ENCODE measurements around the gene NR5A1. TPM values are rescaled to one million over a fixed set of nuclear protein-coding genes. Genes with fewer than 3 reads are reported as not detected.

NR5A1 gene
- total RNA-seq, 6 experiments from 2014 or later = not detected

DNA sequence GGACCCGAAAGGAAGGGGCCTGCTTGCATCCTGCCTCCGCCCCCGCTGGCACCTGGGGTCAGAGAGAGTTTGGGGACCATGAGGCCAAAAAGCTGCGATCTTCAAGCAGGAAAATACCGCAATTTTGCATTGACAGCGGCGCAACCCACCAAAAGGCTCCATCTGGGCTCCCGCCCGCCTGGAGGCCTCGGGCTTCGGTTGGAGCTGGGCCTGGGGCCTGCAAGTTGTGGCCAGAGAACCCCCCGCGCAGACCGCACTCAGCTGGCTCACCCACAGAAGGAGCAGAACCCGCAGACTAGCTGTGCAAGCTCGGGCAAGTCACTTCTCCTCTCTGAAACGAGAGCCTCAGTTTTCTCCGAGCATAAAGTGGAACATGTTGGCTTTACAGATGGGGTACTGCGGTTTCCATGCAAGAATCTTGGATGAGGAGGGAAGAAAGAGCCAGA lies 1.3 kb downstream of the NR5A1 start:
- TF ChIP-seq, protein P1, sequence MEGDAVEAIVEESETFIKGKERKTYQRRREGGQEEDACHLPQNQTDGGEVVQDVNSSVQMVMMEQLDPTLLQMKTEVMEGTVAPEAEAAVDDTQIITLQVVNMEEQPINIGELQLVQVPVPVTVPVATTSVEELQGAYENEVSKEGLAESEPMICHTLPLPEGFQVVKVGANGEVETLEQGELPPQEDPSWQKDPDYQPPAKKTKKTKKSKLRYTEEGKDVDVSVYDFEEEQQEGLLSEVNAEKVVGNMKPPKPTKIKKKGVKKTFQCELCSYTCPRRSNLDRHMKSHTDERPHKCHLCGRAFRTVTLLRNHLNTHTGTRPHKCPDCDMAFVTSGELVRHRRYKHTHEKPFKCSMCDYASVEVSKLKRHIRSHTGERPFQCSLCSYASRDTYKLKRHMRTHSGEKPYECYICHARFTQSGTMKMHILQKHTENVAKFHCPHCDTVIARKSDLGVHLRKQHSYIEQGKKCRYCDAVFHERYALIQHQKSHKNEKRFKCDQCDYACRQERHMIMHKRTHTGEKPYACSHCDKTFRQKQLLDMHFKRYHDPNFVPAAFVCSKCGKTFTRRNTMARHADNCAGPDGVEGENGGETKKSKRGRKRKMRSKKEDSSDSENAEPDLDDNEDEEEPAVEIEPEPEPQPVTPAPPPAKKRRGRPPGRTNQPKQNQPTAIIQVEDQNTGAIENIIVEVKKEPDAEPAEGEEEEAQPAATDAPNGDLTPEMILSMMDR (IDR thresholded peaks at IDR 0.05) = no peak
- Mint-ChIP-seq H3K4me1 (ENCODE audit: low read depth) (peaks cover 7% of the 10 kb centered on the region), H3K4me3 (no peak overlapping the region), H3K36me3 (ENCODE audit: low read depth) (peaks cover 5% of the 10 kb centered on the region), H3K27ac (no peak overlapping the region), H3K27me3 (ENCODE audit: insufficient read depth) (peaks cover 36% of the 10 kb centered on the region), H3K9me3 (no peaks in the 10 kb centered on the region)
- no peak for DNase-seq

DNA sequence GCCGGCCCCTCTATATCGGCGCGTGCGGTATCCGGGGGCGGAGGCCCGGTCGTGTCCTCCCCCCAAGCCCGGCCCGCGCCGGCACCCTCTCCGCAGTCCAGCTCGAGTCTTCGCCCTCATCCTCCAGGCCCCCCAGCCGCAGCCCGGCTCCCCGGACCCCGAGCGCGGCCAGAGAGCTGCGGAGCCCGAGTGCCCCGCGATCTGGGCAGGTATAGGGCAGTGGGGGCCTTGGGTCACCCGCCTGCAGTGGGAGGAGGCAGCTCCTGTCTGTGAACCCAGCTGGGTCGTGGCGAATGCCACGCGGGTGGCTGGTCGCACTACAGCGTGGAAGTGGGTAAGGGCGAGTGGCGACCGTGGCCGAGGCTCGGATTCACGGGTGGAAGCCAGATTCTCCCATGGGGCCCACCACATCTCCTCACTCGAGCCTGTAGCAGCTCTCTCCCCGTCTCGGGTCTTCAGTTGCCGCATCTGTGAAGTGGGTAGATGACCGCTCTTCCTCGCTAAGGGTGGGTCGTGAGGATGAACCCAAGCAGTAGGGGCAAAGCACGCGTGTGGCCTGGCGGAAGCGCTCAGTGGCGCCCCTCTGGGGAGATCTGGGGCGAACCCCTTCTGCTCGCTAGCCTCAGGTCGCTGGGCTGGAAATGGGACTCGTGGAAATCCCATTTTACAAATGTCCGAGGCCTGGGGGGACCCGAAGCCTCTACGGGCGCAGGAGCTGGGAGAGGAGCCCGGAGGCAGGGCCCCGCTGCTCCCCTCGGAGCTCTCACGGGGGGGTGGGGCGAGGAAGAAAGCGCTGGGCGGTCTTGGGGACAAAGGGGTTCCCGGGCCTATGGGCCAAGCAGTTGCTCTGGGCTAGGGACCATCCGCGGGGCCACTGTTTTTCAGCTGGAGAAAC lies 1.9 kb downstream of the NR5A1 start:
- Mint-ChIP-seq H3K9me3 (no peaks in the 10 kb centered on the region), H3K4me3 (no peak overlapping the region), H3K27me3 (ENCODE audit: insufficient read depth) (peaks cover 38% of the 10 kb centered on the region), H3K36me3 (ENCODE audit: low read depth) (peaks cover 5% of the 10 kb centered on the region), H3K4me1 (ENCODE audit: low read depth) (peaks cover 7% of the 10 kb centered on the region), H3K27ac (no peak overlapping the region)
- no peak for DNase-seq
- TF ChIP-seq, protein P1 (IDR thresholded peaks at IDR 0.05) = no peak; the same call in 1 of the 2 replicates

DNA sequence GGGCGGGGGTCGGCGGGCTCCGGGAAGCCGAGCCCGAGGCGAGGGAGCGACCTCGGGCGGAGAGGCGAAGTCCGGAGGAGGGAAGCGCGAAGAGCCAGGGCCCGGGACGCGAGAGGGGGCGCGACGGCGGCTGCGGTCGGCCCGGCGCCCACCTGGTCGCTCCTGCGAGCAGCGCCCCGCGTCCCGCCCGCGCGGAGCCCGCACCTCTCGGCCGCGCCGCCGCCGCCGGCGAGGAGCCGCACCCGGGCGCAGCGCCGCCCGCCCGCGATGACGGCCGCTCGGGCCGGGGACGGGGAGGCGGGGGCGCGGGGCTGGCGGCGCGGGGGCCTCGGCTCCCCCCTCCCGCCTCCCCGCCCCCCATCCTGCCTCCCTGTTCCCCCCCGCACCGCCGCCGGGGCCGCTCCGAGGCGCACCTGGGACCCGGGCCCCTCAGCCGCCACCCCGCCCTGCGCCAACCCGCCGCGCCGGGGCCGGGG lies 2.6 kb downstream of the NR5A1 start:
- peaks cover 40% of the 10 kb centered on the region for H3K27me3 Mint-ChIP-seq (ENCODE audit: insufficient read depth)
- TF ChIP-seq, protein P1 (IDR thresholded peaks at IDR 0.05) = no peak
- DNase-seq = no peak
- H3K4me3 Mint-ChIP-seq = no peak overlapping the region
- peaks cover 7% of the 10 kb centered on the region for H3K4me1 Mint-ChIP-seq (ENCODE audit: low read depth)
- peaks cover 5% of the 10 kb centered on the region for H3K36me3 Mint-ChIP-seq (ENCODE audit: low read depth)
- no peaks in the 10 kb centered on the region for H3K9me3 Mint-ChIP-seq
- no peak overlapping the region for H3K27ac Mint-ChIP-seq

DNA sequence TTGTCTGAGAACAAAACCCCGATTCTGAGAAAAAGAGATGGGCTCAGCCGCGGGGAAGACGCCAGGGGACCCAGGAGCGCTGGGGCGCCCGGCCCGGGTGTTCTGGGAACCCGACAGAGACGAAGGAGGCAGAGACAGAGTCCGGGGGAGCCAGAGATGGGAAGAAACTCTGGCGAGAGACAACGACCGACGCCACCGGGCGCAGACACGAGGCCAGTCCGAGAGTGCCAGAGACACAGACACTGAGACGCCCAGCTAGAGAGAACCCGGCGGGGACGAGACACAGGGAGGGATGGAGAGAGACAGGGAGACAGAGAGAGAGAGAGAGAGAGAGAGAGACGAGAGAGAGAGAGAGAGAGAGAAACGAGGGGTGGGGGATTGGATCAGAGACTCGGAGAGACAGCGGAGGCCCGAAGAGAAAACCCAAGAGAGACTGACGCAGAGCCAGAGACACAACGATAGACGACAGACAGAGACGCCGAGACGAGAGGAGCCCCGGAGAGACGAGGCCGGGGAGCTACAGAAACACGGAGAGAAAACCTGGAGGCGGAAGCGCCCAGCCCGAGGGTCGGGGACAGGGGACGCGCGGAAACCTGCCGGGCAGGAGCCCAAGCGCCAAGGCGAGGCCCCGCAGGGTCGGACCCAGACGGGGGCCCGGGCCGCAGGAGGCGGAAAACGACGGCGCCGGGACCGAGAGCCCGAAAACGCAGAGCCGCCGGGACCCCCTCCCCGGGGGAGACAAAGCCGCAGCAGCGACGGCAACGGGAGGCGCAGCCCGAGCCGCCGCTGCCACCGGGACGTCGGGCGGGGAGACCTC lies 3.3 kb downstream of the NR5A1 start:
- Mint-ChIP-seq H3K27ac (no peak overlapping the region), H3K36me3 (ENCODE audit: low read depth) (peaks cover 5% of the 10 kb centered on the region), H3K4me1 (ENCODE audit: low read depth) (peaks cover 7% of the 10 kb centered on the region), H3K9me3 (no peaks in the 10 kb centered on the region), H3K27me3 (ENCODE audit: insufficient read depth) (peaks cover 47% of the 10 kb centered on the region), H3K4me3 (peak overlapping the region; percentile 42; the same call in 1 of the 2 replicates)
- no peak for DNase-seq
- TF ChIP-seq, protein P1 (IDR thresholded peaks at IDR 0.05) = no peak

Data from HFFc6 (cell line).